AG04449 (cell line): ENCODE results near the gene CDC73.

ENCODE experiments used
- CTCF ChIA-PET: fragments of 350-600 bp; formaldehyde crosslinking; extraction: SDS; loops from one replicate; lab custom pipeline; 2021; ENCODE audit warnings: antibody characterized with exemption; lab: Yijun Ruan, JAX
- POLR2A ChIA-PET: fragments of 400-600, 350-600 bp; formaldehyde crosslinking; extraction: SDS; loops from one replicate; lab custom pipeline; 2020; ENCODE audit warnings: antibody characterized with exemption, inconsistent platforms; lab: Yijun Ruan, JAX
- DNase-seq: peaks from one replicate; pipeline ENCODE4 v3.0.0-alpha.2; 2010; ENCODE audit warnings: low read depth, low spot score
- H3K4me3 ChIP-seq: 2 replicates; pipeline ENCODE4 v1.5.1; 2011; ENCODE audit warnings: low read depth, mild to moderate bottlenecking, control low read depth, low read length
- TF ChIP-seq, protein P1 (sequence below): IDR thresholded peaks from one replicate; pipeline ENCODE4 v1.5.1; 2011; ENCODE audit warnings: mild to moderate bottlenecking, moderate library complexity, low read length, control low read depth, inconsistent platforms; ENCODE audit not compliant: insufficient read depth; ENCODE audit errors: missing control alignments

The CDC73 gene

DNA sequence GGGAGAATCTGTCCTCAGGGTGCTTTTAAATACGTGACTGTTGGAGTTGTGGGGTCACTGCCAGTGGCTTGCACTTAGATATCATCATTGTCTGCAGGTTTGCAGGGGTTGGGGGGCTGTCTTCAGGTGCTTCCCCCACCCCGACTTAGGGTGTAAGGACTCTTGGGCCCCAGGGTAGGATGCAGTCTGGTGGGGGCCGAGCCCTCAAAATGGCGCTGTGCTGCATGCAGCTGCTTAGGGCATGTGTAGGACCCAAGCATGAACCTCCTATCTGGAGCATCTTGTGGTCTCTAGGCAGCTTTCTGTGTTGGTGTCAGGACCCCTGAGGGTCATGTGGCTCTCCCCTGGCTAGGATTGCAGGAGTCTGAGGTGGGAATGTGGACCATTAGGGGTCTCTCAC is 120.2 kb downstream of the CDC73 start:
- ChIA-PET POLR2A (no interaction called here), CTCF (no interaction called here)
- DNase-seq = no peak
- TF ChIP-seq, protein P1, sequence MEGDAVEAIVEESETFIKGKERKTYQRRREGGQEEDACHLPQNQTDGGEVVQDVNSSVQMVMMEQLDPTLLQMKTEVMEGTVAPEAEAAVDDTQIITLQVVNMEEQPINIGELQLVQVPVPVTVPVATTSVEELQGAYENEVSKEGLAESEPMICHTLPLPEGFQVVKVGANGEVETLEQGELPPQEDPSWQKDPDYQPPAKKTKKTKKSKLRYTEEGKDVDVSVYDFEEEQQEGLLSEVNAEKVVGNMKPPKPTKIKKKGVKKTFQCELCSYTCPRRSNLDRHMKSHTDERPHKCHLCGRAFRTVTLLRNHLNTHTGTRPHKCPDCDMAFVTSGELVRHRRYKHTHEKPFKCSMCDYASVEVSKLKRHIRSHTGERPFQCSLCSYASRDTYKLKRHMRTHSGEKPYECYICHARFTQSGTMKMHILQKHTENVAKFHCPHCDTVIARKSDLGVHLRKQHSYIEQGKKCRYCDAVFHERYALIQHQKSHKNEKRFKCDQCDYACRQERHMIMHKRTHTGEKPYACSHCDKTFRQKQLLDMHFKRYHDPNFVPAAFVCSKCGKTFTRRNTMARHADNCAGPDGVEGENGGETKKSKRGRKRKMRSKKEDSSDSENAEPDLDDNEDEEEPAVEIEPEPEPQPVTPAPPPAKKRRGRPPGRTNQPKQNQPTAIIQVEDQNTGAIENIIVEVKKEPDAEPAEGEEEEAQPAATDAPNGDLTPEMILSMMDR = no peak
- H3K4me3 ChIP-seq = no peak overlapping the region

DNA sequence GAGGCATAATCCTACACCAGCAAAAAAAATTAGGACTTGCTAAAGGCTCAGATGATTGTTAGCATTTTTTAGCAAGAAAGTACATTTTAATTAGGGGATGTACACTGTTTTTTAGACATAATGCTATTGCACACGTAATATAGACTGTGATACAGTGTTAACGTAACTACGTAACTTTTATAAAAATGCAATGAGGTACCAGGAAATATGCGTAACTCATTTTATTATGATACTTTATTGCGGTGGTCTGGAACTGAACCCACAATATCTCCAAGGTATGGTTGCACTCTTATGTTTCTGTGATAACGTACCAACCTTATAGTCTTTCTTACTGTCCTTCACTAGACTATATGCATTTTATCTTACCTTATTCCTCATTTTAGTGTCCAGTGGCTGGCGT is 127.4 kb downstream of the CDC73 start:
- ChIA-PET CTCF (no interaction called here), POLR2A (no interaction called here)
- TF ChIP-seq, protein P1 = no peak
- no peak for DNase-seq
- no peak overlapping the region for H3K4me3 ChIP-seq

DNA sequence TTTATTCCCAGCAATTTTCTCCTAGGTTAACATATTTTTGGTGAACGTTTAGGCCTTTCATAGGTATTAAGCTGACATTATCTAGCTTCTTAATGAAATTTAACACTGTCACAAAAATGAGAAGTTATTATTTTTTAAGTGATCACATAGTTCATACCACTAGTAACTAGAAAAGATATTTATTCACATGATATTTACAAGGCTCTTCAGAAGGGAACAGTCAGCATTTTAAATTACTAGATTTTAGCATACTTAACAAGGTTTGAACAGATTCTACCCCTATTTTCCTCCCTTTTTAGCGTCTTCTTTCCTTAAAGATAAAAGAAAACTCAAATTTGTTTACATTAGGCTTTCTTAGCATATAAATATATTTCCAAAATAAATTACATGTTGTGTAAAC is 130.1 kb downstream of the CDC73 start:
- no peak for DNase-seq
- ChIA-PET CTCF (no interaction called here), POLR2A (no interaction called here)
- H3K4me3 ChIP-seq = no peak overlapping the region
- TF ChIP-seq, protein P1 = no peak

DNA sequence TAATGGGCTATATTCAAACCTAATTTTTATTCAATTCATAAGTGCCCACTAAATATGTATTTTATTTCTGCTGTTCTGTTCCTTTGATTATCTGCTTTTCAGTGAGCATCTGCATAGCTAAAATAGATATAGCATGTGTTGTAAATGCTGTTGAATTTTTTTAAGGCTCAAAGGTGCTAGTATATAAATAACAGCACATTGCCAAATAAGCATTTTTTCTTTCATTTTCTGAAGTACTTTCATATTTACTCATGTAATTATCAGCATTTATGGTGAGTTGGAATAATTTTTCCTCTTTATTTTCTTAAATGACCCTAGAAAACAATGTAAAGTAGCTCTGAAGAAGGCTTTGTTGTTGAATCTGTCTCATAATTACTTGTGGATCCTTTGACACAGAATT is 134.2 kb downstream of the CDC73 start:
- TF ChIP-seq, protein P1 = no peak
- no peak for DNase-seq
- H3K4me3 ChIP-seq = no peak overlapping the region
- ChIA-PET CTCF (interaction anchor here (1.5 to 1.9 kb wide), 2 partner anchors 9 to 10 kb away, joined by 4 read pairs; no protein-coding TSS in a partner anchor), POLR2A (no interaction called here)

DNA sequence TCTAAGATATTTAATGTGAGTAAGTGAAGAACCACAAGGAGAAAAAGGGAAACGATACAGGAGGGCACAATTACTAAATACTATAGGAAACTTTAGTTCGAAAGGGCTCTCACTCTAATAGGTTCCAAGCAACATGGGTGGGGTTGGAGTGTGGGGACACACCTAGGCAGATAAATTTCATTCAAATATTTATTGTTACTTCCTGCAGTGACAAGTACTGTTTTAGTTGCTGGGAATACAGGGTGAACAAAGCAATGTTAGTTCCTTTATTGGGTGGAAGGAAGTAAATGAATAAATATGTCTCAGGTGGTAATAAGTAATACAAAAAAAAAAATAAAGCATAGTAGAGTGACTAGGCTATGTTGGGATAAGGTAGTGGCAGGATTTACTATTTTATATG is 137.8 kb downstream of the CDC73 start:
- H3K4me3 ChIP-seq = no peak overlapping the region
- CTCF ChIA-PET = no interaction called here
- TF ChIP-seq, protein P1 = no peak
- DNase-seq = no peak
- POLR2A ChIA-PET = no interaction called here

DNA sequence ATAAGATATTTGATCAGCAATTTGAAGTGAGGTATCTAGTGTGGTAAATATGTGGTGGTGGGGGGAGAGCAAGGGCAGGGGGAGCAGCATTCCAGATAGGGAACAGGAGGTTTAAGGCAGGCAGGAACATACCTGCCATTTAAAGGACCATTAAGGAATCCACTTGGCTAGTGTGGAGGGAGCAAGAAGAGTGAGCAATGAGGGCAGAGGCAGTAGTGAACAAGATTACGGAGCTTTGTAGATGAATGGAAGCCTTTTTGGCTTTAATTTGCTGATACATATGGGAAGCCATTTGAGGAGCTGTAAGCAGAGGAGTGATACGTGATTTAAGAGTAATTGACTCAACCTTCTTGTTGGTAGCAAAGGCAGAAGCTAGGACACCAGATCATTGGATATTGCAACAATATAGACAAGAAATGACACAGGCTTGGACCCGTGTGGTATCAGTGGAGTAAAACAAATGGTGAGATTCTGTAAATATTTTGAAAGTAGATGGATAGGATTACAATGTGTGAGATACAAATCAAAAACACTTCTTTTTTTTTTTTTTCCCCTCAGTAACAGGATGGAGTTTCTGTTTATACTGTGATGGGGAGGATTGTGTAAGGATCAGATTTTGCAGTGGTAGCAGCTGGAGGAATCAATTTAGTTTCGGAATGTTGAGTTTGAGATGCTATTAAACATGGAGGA is 138.4 kb downstream of the CDC73 start:
- H3K4me3 ChIP-seq = no peak overlapping the region
- ChIA-PET CTCF (no interaction called here), POLR2A (no interaction called here)
- no peak for DNase-seq
- TF ChIP-seq, protein P1 = no peak
